ENCODE data around the gene ALOX5AP. TPM values are rescaled to one million over a fixed set of nuclear protein-coding genes. Genes with fewer than 3 reads are reported as not detected.

ALOX5AP gene
- total and polyA plus RNA-seq, 9 of the 15 experiments (the other 6 are each of a cell fraction or from before 2014, with no cell fraction given) = 0.31 TPM; not detected in 8

- no peaks in the 10 kb centered on the region for H3K4me1 ChIP-seq (replicated peaks in 1 of 2; ENCODE audit: control insufficient read depth in 2 of 2, insufficient read depth in 2 of 2, low read length in 2 of 2)
- no peak overlapping the region for H2AFZ ChIP-seq (ENCODE audit: low read depth, low read length)
- H3K9ac ChIP-seq (ENCODE audit: insufficient read depth in 1 of 2, low read depth in 2 of 2, low read length in 2 of 2) = no peak overlapping the region
- CTCF ChIA-PET (ENCODE audit: low intra/inter-chr PET ratio) = no interaction called here
- no peaks in the 10 kb centered on the region for H3K27me3 ChIP-seq (ENCODE audit: control insufficient read depth in 2 of 2, insufficient read depth in 2 of 2, low read length in 2 of 2)
- intact Hi-C loops (cut with micrococcal nuclease) = no loop called here
- no peaks in the 10 kb centered on the region for H4K20me1 ChIP-seq (replicated peaks; ENCODE audit: control insufficient read depth, insufficient read depth, low read length)
- ATAC-seq = no peak
- H3K79me2 ChIP-seq (ENCODE audit: control insufficient read depth, insufficient read depth, low read length) = no peaks in the 10 kb centered on the region
- DNase-seq (ENCODE audit: extremely low read depth in 1 of 4, low spot score in 3 of 4) = no peak
- no peaks in the 10 kb centered on the region for H3K9me1 ChIP-seq (ENCODE audit: control insufficient read depth, insufficient read depth, low read length)
- no peak for TF ChIP-seq ZC3H11A (IDR thresholded peaks at IDR 0.05; ENCODE audit: low read depth, low read length)
- TF ChIP-seq RHOXF2B (CRISPR knock-in tag; conservative IDR thresholded peaks at IDR 0.05) = no peak
- TF ChIP-seq VEZF1 (CRISPR knock-in tag; IDR thresholded peaks at IDR 0.05) = no peak
- TF ChIP-seq CCAR2 (IDR thresholded peaks at IDR 0.05; ENCODE audit: low read depth, low read length) = no peak
- TF ChIP-seq ZNF197 (CRISPR knock-in tag; IDR thresholded peaks at IDR 0.05; ENCODE audit: low read depth) = no peak
- TF ChIP-seq KLF10 (CRISPR knock-in tag; IDR thresholded peaks at IDR 0.05) = no peak
- TF ChIP-seq ZFP30 (CRISPR knock-in tag; IDR thresholded peaks at IDR 0.05; ENCODE audit: borderline replicate concordance) = no peak
- TF ChIP-seq TCF7 (IDR thresholded peaks at IDR 0.05; ENCODE audit: borderline replicate concordance) = no peak
- no peak for TF ChIP-seq NR2C2 (CRISPR knock-in tag; IDR thresholded peaks at IDR 0.05)
- TF ChIP-seq NR2C2 (tag; IDR thresholded peaks at IDR 0.05) = no peak
- TF ChIP-seq SAP30 (IDR thresholded peaks at IDR 0.05; ENCODE audit: borderline replicate concordance, insufficient read depth, low read depth, low read length, poor library complexity, severe bottlenecking) = no peak
- no peak for TF ChIP-seq KDM5B (IDR thresholded peaks at IDR 0.05; ENCODE audit: insufficient replicate concordance, low read depth, low read length)
- TF ChIP-seq SAFB (IDR thresholded peaks at IDR 0.05; ENCODE audit: borderline replicate concordance, low read depth, low read length) = no peak
- TF ChIP-seq PHF21A (IDR thresholded peaks at IDR 0.05; ENCODE audit: borderline replicate concordance, low read depth) = no peak
- no peak for TF ChIP-seq MLLT1 (IDR thresholded peaks at IDR 0.05)
- no peak for TF ChIP-seq KLF6 (CRISPR knock-in tag; IDR thresholded peaks at IDR 0.05; ENCODE audit: borderline replicate concordance)
- TF ChIP-seq ZNF140 (CRISPR knock-in tag; IDR thresholded peaks at IDR 0.05) = no peak
- no peak overlapping the region for H3K4me2 ChIP-seq (ENCODE audit: insufficient read depth, low read length)
- FAIRE-seq = no peak
- in situ Hi-C loops (cut with MboI) = no loop called here
- POLR2A ChIA-PET = no interaction called here
- H3K4me3 ChIP-seq = no peak overlapping the region
- no peaks in the 10 kb centered on the region for H3K36me3 ChIP-seq (ENCODE audit: control insufficient read depth, insufficient read depth, low read length)
- no TSS peak for BruUV-seq (replicated peaks)
- 0% methylated on average over 2 of the region's 2 CpGs for WGBS (ENCODE audit: insufficient coverage, low coverage, missing lambda C conversion rate)
- no peak overlapping the region for H3K27ac ChIP-seq (ENCODE audit: extremely low read depth, low read depth, low read length)
- H3K9me3 ChIP-seq (replicated peaks; ENCODE audit: control insufficient read depth, insufficient read depth, low read depth, low read length) = no peaks in the 10 kb centered on the region
Observed at GRCh38 chr13:30776661-30777060, 41.3 kb downstream of the ALOX5AP start.

All from K562 (cell line).